ENCODE data around the gene PRKCH.

Gene PRKCH

GRCh38 chr14:61559641-61560201 is 238.3 kb downstream of the PRKCH start:
- DNase-seq (ENCODE audit: low read depth) = no peak
- no peak overlapping the region for H3K4me3 ChIP-seq (ENCODE audit: low read depth, low read length)
- TF ChIP-seq MYC (IDR thresholded peaks at IDR 0.05; ENCODE audit: low read depth, low read length) (no peak), POLR2A (IDR thresholded peaks at IDR 0.05; ENCODE audit: extremely low read depth, insufficient read length) (no peak), MAX (IDR thresholded peaks at IDR 0.05; ENCODE audit: low read depth, low read length) (no peak), CTCF (IDR thresholded peaks at IDR 0.05; ENCODE audit: low read depth, low read length) (no peak)

- DNase-seq (ENCODE audit: low read depth) = no peak
- no peak overlapping the region for H3K4me3 ChIP-seq (ENCODE audit: low read depth, low read length)
- TF ChIP-seq MAX (IDR thresholded peaks at IDR 0.05; ENCODE audit: low read depth, low read length) (no peak), MYC (IDR thresholded peaks at IDR 0.05; ENCODE audit: low read depth, low read length) (no peak), POLR2A (IDR thresholded peaks at IDR 0.05; ENCODE audit: extremely low read depth, insufficient read length) (no peak), CTCF (IDR thresholded peaks at IDR 0.05; ENCODE audit: low read depth, low read length) (no peak)
These were observed 238.9 kb downstream of the PRKCH start for GRCh38 chr14:61560323-61560722.

- TF ChIP-seq CTCF (IDR thresholded peaks at IDR 0.05; ENCODE audit: low read depth, low read length) = no peak
- TF ChIP-seq POLR2A (IDR thresholded peaks at IDR 0.05; ENCODE audit: extremely low read depth, insufficient read length) = no peak
- no peak overlapping the region for H3K4me3 ChIP-seq (ENCODE audit: low read depth, low read length)
- no peak for DNase-seq (ENCODE audit: low read depth)
These were observed 239.7 kb downstream of the PRKCH start for GRCh38 chr14:61561104-61561503.

- TF ChIP-seq MYC (IDR thresholded peaks at IDR 0.05; ENCODE audit: low read depth, low read length) = no peak
- no peak for TF ChIP-seq MAX (IDR thresholded peaks at IDR 0.05; ENCODE audit: low read depth, low read length)
- TF ChIP-seq CTCF (IDR thresholded peaks at IDR 0.05; ENCODE audit: low read depth, low read length) = no peak
- no peak for TF ChIP-seq POLR2A (IDR thresholded peaks at IDR 0.05; ENCODE audit: extremely low read depth, insufficient read length)
- DNase-seq (ENCODE audit: low read depth) = peak; percentile 56
- no peak overlapping the region for H3K4me3 ChIP-seq (ENCODE audit: low read depth, low read length)
These were observed 240.4 kb downstream of the PRKCH start for GRCh38 chr14:61561657-61562276.

GRCh38 chr14:61562321-61563161 is 241.2 kb downstream of the PRKCH start:
- peak; percentile 91 for DNase-seq (ENCODE audit: low read depth)
- H3K4me3 ChIP-seq (ENCODE audit: low read depth, low read length) = no peak overlapping the region
- TF ChIP-seq MAX (IDR thresholded peaks at IDR 0.05; ENCODE audit: low read depth, low read length) (no peak), POLR2A (IDR thresholded peaks at IDR 0.05; ENCODE audit: extremely low read depth, insufficient read length) (no peak), MYC (IDR thresholded peaks at IDR 0.05; ENCODE audit: low read depth, low read length) (no peak)

- TF ChIP-seq MAX (IDR thresholded peaks at IDR 0.05; ENCODE audit: low read depth, low read length) = no peak
- no peak for TF ChIP-seq MYC (IDR thresholded peaks at IDR 0.05; ENCODE audit: low read depth, low read length)
- TF ChIP-seq CTCF (IDR thresholded peaks at IDR 0.05; ENCODE audit: low read depth, low read length) = no peak
- TF ChIP-seq POLR2A (IDR thresholded peaks at IDR 0.05; ENCODE audit: extremely low read depth, insufficient read length) = no peak
- no peak for DNase-seq (ENCODE audit: low read depth)
These were observed 241.8 kb downstream of the PRKCH start for GRCh38 chr14:61563162-61563511.

More at GRCh38 chr14:61563162-61563511, 241.8 kb downstream of the PRKCH start:
- H3K4me3 ChIP-seq (ENCODE audit: low read depth, low read length) = no peak overlapping the region

Measured in NB4 (cell line).